ENCODE results near the gene HSPA12B. TPM values are rescaled to one million over a fixed set of nuclear protein-coding genes. Genes with fewer than 3 reads are reported as not detected.

The HSPA12B gene
- total and polyA plus RNA-seq, 2 of the 4 experiments (the other 2 are of a cell fraction): not detected

DNA sequence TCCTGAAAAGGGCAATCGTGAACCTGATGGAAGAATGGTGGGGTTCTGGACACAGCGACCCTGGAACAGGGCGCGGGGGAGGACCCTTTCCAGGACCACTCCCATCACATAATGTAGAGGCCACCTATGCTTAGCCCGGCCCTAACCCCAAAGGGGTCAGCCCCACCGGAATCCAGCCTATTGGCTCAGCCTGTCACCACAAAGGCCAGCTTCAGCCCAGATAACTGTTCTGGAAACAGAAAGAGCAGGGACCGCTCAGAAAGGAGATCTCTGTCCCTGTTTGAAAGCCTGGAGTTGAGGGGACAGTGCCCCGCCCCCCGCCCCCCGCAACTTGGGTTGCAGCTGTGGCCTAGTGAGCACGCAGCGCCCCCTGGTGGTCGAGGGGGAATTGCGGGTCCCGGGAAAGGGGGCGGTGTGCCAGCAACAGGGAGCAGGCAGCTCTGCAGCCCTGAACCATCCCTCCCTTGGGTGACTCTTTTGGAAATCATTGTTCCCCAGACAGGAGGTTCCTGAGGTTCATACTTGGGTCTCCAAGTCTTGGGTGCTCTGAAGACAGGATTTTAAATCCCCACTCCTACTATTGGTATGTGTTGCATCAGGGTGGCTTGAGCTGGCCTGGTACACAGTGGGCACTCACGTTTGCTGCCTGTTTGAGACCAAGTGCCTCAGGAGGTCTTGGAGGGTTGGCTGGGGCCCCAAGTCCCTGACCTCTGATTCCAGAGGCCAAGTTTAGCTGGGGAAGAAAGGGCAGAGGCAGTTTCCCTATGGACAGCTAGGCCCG is 21.6 kb upstream of the HSPA12B start:
- ATAC-seq (ENCODE audit: low read depth) (peak; percentile 75), DNase-seq (peak; percentile 28)
- Histone ChIP-seq H2BK15ac (ENCODE audit: low read depth, low read length) (no peak overlapping the region), H4K20me1 (ENCODE audit: insufficient read depth, low read length) (no peaks in the 10 kb centered on the region), H4K91ac (ENCODE audit: insufficient read depth, low read depth, low read length) (no peak overlapping the region), H4K8ac (ENCODE audit: low read depth in 2 of 2, low read length in 2 of 2) (no peak overlapping the region), H2AK5ac (ENCODE audit: low read depth, low read length) (no peak overlapping the region), H3K18ac (ENCODE audit: low read depth, low read length) (no peak overlapping the region), H3K14ac (replicated peaks; ENCODE audit: low read depth, low read length) (no peak overlapping the region), H3K27ac (ENCODE audit: insufficient read depth, low read length) (no peak overlapping the region), H3K9ac (ENCODE audit: low read depth, low read length) (no peak overlapping the region), H3K36me3 (ENCODE audit: control insufficient read depth, insufficient read depth, low read length) (no peaks in the 10 kb centered on the region), H3K4ac (ENCODE audit: low read depth, low read length) (no peak overlapping the region), H3K9me3 (ENCODE audit: control insufficient read depth, insufficient read depth, low read length) (no peaks in the 10 kb centered on the region), H3K4me3 (ENCODE audit: insufficient read depth, low read depth, low read length) (no peak overlapping the region), H2AFZ (replicated peaks; ENCODE audit: low read length, poor library complexity) (peak overlapping the region; percentile 47), H4K5ac (ENCODE audit: low read depth, low read length) (no peak overlapping the region), H3K9me1 (ENCODE audit: insufficient read depth, low read length) (no peaks in the 10 kb centered on the region), H2BK5ac (ENCODE audit: low read depth, low read length, poor library complexity, severe bottlenecking) (no peak overlapping the region), H2BK120ac (ENCODE audit: low read depth, low read length) (no peak overlapping the region), H3K79me1 (ENCODE audit: low read depth in 1 of 2, low read length in 2 of 2) (no peaks in the 10 kb centered on the region), H3K27me3 (ENCODE audit: control insufficient read depth, insufficient read depth, low read length) (peaks cover 19% of the 10 kb centered on the region), H3K4me2 (ENCODE audit: low read depth, low read length) (no peak overlapping the region), H2BK20ac (ENCODE audit: low read depth, low read length) (no peak overlapping the region), H2AK9ac (replicated peaks; ENCODE audit: low read depth, low read length, poor library complexity) (peak overlapping the region; percentile 67), H3K4me1 (ENCODE audit: control insufficient read depth, insufficient read depth, low read length) (no peaks in the 10 kb centered on the region), H3K23ac (ENCODE audit: low read depth, low read length) (no peak overlapping the region), H3K56ac (ENCODE audit: extremely low read depth, insufficient read depth, low read length) (no peak overlapping the region)
- intact Hi-C loops (cut with micrococcal nuclease) (loop anchor here (1.0 kb wide), 2 partner anchors 35 to 148 kb away; no protein-coding TSS in a partner anchor), dilution Hi-C loops (cut with HindIII; ENCODE audit: low sequenced_read_pairs, unreplicated experiment) (no loop called here), in situ Hi-C loops (cut with MboI; ENCODE audit: low sequenced_read_pairs) (no loop called here)
- no TSS peak for BruUV-seq (replicated peaks)
- POLR2A ChIA-PET (ENCODE audit: unreplicated experiment): no interaction called here
- TF ChIP-seq CEBPB (IDR thresholded peaks at IDR 0.05; ENCODE audit: low read depth, low read length): no peak
- TF ChIP-seq CTCF (conservative IDR thresholded peaks at IDR 0.05; ENCODE audit: low read depth, low read length): peak; percentile 92
- TF ChIP-seq RCOR1 (IDR thresholded peaks at IDR 0.05; ENCODE audit: insufficient replicate concordance, low read length): no peak
- no peak for TF ChIP-seq POLR2A (IDR thresholded peaks at IDR 0.05; ENCODE audit: low read depth, low read length)
- peak; percentile 78 for TF ChIP-seq RAD21 (IDR thresholded peaks at IDR 0.05; ENCODE audit: low read length)
- TF ChIP-seq MAZ (IDR thresholded peaks at IDR 0.05; ENCODE audit: borderline replicate concordance, low read depth, low read length): peak; percentile 75
- TF ChIP-seq SMC3 (IDR thresholded peaks at IDR 0.05; ENCODE audit: low read depth, low read length): peak; percentile 90
- TF ChIP-seq RFX5 (IDR thresholded peaks at IDR 0.05; ENCODE audit: low read depth, low read length): no peak
- no peak for TF ChIP-seq USF2 (IDR thresholded peaks at IDR 0.05; ENCODE audit: low read depth, low read length)
- TF ChIP-seq FOS (IDR thresholded peaks at IDR 0.05; ENCODE audit: low read depth, low read length): no peak
- TF ChIP-seq, protein P1, sequence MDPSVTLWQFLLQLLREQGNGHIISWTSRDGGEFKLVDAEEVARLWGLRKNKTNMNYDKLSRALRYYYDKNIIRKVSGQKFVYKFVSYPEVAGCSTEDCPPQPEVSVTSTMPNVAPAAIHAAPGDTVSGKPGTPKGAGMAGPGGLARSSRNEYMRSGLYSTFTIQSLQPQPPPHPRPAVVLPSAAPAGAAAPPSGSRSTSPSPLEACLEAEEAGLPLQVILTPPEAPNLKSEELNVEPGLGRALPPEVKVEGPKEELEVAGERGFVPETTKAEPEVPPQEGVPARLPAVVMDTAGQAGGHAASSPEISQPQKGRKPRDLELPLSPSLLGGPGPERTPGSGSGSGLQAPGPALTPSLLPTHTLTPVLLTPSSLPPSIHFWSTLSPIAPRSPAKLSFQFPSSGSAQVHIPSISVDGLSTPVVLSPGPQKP (IDR thresholded peaks at IDR 0.05; ENCODE audit: borderline replicate concordance, low read depth, low read length): no peak
- TF ChIP-seq MXI1 (IDR thresholded peaks at IDR 0.05; ENCODE audit: borderline replicate concordance, low read depth, low read length): no peak
- no peak for TF ChIP-seq MAFK (IDR thresholded peaks at IDR 0.05; ENCODE audit: low read depth, low read length)
- CTCF ChIA-PET: interaction anchor here (0.6 to 2.4 kb wide), 12 partner anchors 10 to 375 kb away, joined by 3 to 19 read pairs (median 4); no protein-coding TSS in a partner anchor
- 10% methylated on average over 8 of the region's 18 CpGs; no CpG with 5 or more reads in 1 of the 2 experiments for WGBS, 2 experiments (ENCODE audit: extremely low coverage in 2 of 2, insufficient read length in 1 of 2)

Measured in IMR-90 (cell line).